Endodermal cell (in vitro differentiated cells): Measurements from ENCODE around the gene CDK15. TPM values are rescaled to one million over a fixed set of nuclear protein-coding genes. Genes with fewer than 3 reads are reported as not detected.
A peak's percentile ranks its signal among the peaks of the same experiment; 100 is the strongest.

Source experiments
- DNase-seq: peaks from one replicate; pipeline ENCODE4 v3.0.0-alpha.2; 2017
- H3K27ac ChIP-seq: 2 replicates; pipeline ENCODE4 v1.5.1; 2013; ENCODE audit warnings: mild to moderate bottlenecking, low read depth, low read length, moderate library complexity
- H3K27me3 ChIP-seq: 2 replicates; pipeline ENCODE4 v1.6.1; 2013; ENCODE audit warnings: mild to moderate bottlenecking, low read length, moderate library complexity; ENCODE audit not compliant: insufficient read depth, control insufficient read depth, poor library complexity, severe bottlenecking
- H3K36me3 ChIP-seq: 2 replicates; pipeline ENCODE4 v1.7.0; 2013; ENCODE audit warnings: mild to moderate bottlenecking, low read length, moderate library complexity; ENCODE audit not compliant: control insufficient read depth, insufficient read depth
- H3K4me1 ChIP-seq: one replicate; pipeline ENCODE4 v1.7.0; 2013; ENCODE audit warnings: low read length; ENCODE audit not compliant: control insufficient read depth, insufficient read depth
- H3K4me3 ChIP-seq: 2 replicates; pipeline ENCODE4 v1.5.1; 2013; ENCODE audit warnings: mild to moderate bottlenecking, low read length, moderate library complexity
- H3K9ac ChIP-seq: 2 replicates; pipeline ENCODE4 v1.6.1; 2013; ENCODE audit warnings: mild to moderate bottlenecking, low read length, moderate library complexity; ENCODE audit not compliant: poor library complexity, severe bottlenecking; ENCODE audit errors: extremely low read depth
- H3K9me3 ChIP-seq: 2 replicates; pipeline ENCODE4 v1.6.1; 2013; ENCODE audit warnings: mild to moderate bottlenecking, low read length, moderate library complexity; ENCODE audit not compliant: control insufficient read depth
- H3K27ac Mint-ChIP-seq: 2 replicates; pipeline ENCODE4 v1.8.0; 2020; ENCODE audit warnings: mixed read lengths
- H3K27me3 Mint-ChIP-seq: 2 replicates; pipeline ENCODE4 v1.8.0; 2021; ENCODE audit warnings: mild to moderate bottlenecking, mixed read lengths; ENCODE audit not compliant: insufficient read depth
- H3K36me3 Mint-ChIP-seq: 2 replicates; pipeline ENCODE4 v1.8.0; 2020; ENCODE audit warnings: low read depth, mixed read lengths
- H3K4me1 Mint-ChIP-seq: 2 replicates; pipeline ENCODE4 v1.8.0; 2020; ENCODE audit warnings: mixed read lengths
- H3K4me3 Mint-ChIP-seq: 2 replicates; pipeline ENCODE4 v1.8.0; 2020; ENCODE audit warnings: mild to moderate bottlenecking, moderate library complexity, mixed read lengths
- H3K9me3 Mint-ChIP-seq: 2 replicates; pipeline ENCODE4 v1.8.0; 2020; ENCODE audit warnings: mild to moderate bottlenecking, mixed read lengths
- WGBS, 2 experiments: methylation state at CpG; one replicate each; pipeline versions ENCODE4 v1.1.5 to v1.1.7; 2013; ENCODE audit warnings: missing lambda C conversion rate in 2 of 2, mixed read lengths in 1 of 2; ENCODE audit not compliant: insufficient coverage in 1 of 2, insufficient read length in 1 of 2; 5-methylcytosine and 5-hydroxymethylcytosine counted together
- total RNA-seq, 2 donors: library from RNA; stranded (reverse); fragmentation: NEBNext Ultra II Directional in 1 of 2; extraction: Animal tissue kit (Norgen Biotek cat#: 25700) in 1 of 2; gene quantifications; 2 replicates in 1 of 2; 3 replicates in 1 of 2; pipeline ENCODE4 v1.2.1, GENCODE V29; 2021
- TF ChIP-seq, protein P1 (sequence below): fragments of 200-600 bp; sonication (generic); conservative IDR thresholded peaks from 2 replicates; pipeline ENCODE4 v1.5.0; 2021; ENCODE audit warnings: antibody characterized with exemption, mild to moderate bottlenecking

CDK15 gene
- total RNA-seq, 2 donors from 2014 or later = 0.35 TPM; not detected in 1

DNA sequence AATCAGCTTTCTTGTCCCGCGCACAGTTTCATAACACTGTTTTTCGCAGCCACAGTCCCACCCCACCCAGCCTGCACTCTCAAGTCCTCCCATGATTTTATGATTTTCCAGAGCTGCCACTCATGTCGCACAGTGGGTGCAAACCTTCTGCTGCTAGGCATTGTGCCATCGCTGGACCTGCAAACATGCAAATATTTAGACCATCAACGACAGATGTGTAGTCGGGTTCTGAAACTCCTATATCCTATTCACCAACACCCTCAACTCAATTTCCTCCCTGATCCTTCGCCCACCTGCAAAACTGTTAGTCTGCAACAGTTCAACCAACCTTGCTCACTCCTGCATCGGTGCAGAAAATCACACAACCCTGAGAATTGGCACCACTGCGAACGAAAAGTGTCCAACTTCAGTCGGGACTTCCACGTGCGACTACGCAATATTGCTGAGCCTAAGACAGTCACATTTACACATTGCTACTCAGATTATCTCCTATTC lies 24.7 kb upstream of the CDK15 start:
- H3K36me3 ChIP-seq = no peaks in the 10 kb centered on the region
- H3K4me1 ChIP-seq = peaks cover 10% of the 10 kb centered on the region
- 55 to 74% methylated on average over 11 to 15 of the region's 15 CpGs for WGBS, 2 experiments
- DNase-seq = no peak
- Mint-ChIP-seq H3K36me3 (no peaks in the 10 kb centered on the region), H3K4me1 (peaks cover 34% of the 10 kb centered on the region), H3K4me3 (peak overlapping the region; percentile 94), H3K9me3 (no peaks in the 10 kb centered on the region), H3K27ac (peak overlapping the region; percentile 96), H3K27me3 (peaks cover 7% of the 10 kb centered on the region)
- no peaks in the 10 kb centered on the region for H3K9me3 ChIP-seq
- H3K27me3 ChIP-seq = no peaks in the 10 kb centered on the region
- peak overlapping the region; percentile 95 for H3K4me3 ChIP-seq
- peak overlapping the region; percentile 84 for H3K27ac ChIP-seq
- peak overlapping the region; percentile 90 for H3K9ac ChIP-seq
- TF ChIP-seq, protein P1, sequence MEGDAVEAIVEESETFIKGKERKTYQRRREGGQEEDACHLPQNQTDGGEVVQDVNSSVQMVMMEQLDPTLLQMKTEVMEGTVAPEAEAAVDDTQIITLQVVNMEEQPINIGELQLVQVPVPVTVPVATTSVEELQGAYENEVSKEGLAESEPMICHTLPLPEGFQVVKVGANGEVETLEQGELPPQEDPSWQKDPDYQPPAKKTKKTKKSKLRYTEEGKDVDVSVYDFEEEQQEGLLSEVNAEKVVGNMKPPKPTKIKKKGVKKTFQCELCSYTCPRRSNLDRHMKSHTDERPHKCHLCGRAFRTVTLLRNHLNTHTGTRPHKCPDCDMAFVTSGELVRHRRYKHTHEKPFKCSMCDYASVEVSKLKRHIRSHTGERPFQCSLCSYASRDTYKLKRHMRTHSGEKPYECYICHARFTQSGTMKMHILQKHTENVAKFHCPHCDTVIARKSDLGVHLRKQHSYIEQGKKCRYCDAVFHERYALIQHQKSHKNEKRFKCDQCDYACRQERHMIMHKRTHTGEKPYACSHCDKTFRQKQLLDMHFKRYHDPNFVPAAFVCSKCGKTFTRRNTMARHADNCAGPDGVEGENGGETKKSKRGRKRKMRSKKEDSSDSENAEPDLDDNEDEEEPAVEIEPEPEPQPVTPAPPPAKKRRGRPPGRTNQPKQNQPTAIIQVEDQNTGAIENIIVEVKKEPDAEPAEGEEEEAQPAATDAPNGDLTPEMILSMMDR = no peak

DNA sequence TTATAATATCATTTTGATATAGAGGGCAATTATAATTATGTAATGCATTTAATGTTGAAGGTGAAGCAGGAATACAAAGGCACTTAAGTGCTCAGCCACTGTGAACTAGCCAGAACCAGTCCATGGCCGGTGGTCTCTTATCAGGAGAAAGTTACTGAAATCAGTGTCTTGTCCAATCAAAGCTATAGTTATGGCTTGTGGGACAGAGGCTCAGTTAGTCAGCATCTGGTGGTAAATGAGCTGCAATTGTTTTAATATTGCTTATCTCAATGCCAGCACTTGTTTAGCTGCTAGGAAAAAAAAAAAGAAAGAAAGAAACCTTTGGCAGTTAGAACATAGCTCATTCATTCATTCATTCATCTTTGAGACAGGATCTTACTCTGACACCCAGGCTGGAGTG lies 21.8 kb upstream of the CDK15 start:
- H3K4me1 Mint-ChIP-seq = peaks cover 23% of the 10 kb centered on the region
- no peak for DNase-seq
- Histone ChIP-seq H3K4me3 (no peak overlapping the region), H3K27ac (no peak overlapping the region), H3K9ac (no peak overlapping the region), H3K9me3 (no peaks in the 10 kb centered on the region), H3K36me3 (no peaks in the 10 kb centered on the region), H3K27me3 (no peaks in the 10 kb centered on the region), H3K4me1 (no peaks in the 10 kb centered on the region)
- TF ChIP-seq, protein P1 = no peak
- H3K36me3 Mint-ChIP-seq = no peaks in the 10 kb centered on the region
- peaks cover 9% of the 10 kb centered on the region for H3K27me3 Mint-ChIP-seq
- H3K4me3 Mint-ChIP-seq = no peak overlapping the region
- H3K27ac Mint-ChIP-seq = no peak overlapping the region
- WGBS, 2 experiments = 75 to 87% methylated on average over 1 of the region's 1 CpG
- H3K9me3 Mint-ChIP-seq = no peaks in the 10 kb centered on the region

DNA sequence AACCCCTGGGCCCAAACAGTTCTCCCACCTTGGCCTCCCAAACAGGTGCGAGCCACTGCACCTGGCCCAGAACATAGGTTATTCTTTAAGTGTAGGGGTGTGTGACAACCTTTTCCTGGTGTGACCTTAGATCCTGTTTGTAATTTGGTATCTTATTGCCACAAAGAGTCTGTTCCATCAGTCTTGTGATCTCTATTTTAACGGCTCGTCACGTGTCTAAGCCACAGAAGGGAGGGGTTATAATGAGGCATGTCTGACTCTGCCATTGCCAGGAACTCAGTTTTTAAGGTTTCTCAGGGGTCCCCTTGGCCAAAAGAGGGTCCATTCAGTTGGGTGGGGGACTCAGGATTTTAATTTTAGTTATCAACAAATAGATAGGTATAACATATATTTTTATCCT lies 21.2 kb upstream of the CDK15 start:
- H3K27ac Mint-ChIP-seq = no peak overlapping the region
- Histone ChIP-seq H3K27me3 (no peaks in the 10 kb centered on the region), H3K9me3 (no peaks in the 10 kb centered on the region), H3K27ac (no peak overlapping the region), H3K9ac (no peak overlapping the region), H3K4me3 (no peak overlapping the region), H3K4me1 (no peaks in the 10 kb centered on the region), H3K36me3 (no peaks in the 10 kb centered on the region)
- no peaks in the 10 kb centered on the region for H3K9me3 Mint-ChIP-seq
- no peaks in the 10 kb centered on the region for H3K36me3 Mint-ChIP-seq
- no peak for DNase-seq
- TF ChIP-seq, protein P1 = no peak
- no peak overlapping the region for H3K4me3 Mint-ChIP-seq
- peaks cover 12% of the 10 kb centered on the region for H3K27me3 Mint-ChIP-seq
- 95 to 100% methylated on average over 3 to 4 of the region's 4 CpGs for WGBS, 2 experiments
- H3K4me1 Mint-ChIP-seq = peaks cover 18% of the 10 kb centered on the region
